Measurements from ENCODE around the gene ADAT3.

DNA sequence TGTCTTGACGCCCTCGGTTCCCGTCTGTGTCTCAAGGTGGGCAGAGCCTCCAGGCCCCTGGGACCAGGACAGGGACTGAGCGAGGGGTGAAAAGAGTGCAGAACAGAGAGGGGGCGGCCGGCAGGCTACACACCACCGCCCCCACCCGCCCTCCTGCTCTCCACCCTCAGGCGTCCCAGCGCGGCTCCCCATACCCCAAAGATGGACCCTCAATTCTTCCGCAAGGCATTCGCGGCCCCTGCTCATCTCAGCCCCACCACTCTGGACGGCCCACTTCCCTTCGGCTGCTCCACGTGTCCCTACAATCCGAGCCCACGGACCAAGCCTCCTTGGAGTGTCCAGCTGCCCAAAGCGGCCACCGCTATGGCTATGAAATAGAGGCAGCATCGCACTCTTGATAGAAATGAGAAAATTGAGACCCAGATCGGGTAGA is 43.6 kb upstream of the ADAT3 start:
- TF ChIP-seq, protein P1, sequence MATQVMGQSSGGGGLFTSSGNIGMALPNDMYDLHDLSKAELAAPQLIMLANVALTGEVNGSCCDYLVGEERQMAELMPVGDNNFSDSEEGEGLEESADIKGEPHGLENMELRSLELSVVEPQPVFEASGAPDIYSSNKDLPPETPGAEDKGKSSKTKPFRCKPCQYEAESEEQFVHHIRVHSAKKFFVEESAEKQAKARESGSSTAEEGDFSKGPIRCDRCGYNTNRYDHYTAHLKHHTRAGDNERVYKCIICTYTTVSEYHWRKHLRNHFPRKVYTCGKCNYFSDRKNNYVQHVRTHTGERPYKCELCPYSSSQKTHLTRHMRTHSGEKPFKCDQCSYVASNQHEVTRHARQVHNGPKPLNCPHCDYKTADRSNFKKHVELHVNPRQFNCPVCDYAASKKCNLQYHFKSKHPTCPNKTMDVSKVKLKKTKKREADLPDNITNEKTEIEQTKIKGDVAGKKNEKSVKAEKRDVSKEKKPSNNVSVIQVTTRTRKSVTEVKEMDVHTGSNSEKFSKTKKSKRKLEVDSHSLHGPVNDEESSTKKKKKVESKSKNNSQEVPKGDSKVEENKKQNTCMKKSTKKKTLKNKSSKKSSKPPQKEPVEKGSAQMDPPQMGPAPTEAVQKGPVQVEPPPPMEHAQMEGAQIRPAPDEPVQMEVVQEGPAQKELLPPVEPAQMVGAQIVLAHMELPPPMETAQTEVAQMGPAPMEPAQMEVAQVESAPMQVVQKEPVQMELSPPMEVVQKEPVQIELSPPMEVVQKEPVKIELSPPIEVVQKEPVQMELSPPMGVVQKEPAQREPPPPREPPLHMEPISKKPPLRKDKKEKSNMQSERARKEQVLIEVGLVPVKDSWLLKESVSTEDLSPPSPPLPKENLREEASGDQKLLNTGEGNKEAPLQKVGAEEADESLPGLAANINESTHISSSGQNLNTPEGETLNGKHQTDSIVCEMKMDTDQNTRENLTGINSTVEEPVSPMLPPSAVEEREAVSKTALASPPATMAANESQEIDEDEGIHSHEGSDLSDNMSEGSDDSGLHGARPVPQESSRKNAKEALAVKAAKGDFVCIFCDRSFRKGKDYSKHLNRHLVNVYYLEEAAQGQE (IDR thresholded peaks at IDR 0.05; ENCODE audit: low read depth), result no peak
- TF ChIP-seq TAF1 (IDR thresholded peaks at IDR 0.05; ENCODE audit: low read depth) (no peak), EP300 (IDR thresholded peaks at IDR 0.05; ENCODE audit: borderline replicate concordance) (no peak), CEBPB (IDR thresholded peaks at IDR 0.05) (no peak), EGR1 (IDR thresholded peaks at IDR 0.05) (no peak), CREB1 (IDR thresholded peaks at IDR 0.05; ENCODE audit: low read depth) (no peak), TEAD4 (IDR thresholded peaks at IDR 0.05) (no peak)
- TF ChIP-seq, protein P2, sequence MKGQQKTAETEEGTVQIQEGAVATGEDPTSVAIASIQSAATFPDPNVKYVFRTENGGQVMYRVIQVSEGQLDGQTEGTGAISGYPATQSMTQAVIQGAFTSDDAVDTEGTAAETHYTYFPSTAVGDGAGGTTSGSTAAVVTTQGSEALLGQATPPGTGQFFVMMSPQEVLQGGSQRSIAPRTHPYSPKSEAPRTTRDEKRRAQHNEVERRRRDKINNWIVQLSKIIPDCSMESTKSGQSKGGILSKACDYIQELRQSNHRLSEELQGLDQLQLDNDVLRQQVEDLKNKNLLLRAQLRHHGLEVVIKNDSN (IDR thresholded peaks at IDR 0.05), result no peak
- TF ChIP-seq, protein P3, sequence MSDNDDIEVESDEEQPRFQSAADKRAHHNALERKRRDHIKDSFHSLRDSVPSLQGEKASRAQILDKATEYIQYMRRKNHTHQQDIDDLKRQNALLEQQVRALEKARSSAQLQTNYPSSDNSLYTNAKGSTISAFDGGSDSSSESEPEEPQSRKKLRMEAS (IDR thresholded peaks at IDR 0.05), result no peak
